Measurements from ENCODE around the gene KCNQ1.

- TF ChIP-seq TAF1 (IDR thresholded peaks at IDR 0.05; ENCODE audit: low read depth, low read length), result no peak
- TF ChIP-seq POLR2A (IDR thresholded peaks at IDR 0.05; ENCODE audit: low read depth, low read length), result no peak
- TF ChIP-seq POLR2AphosphoS5 (IDR thresholded peaks at IDR 0.05; ENCODE audit: low read depth, low read length), result no peak
- TF ChIP-seq PAX5 (IDR thresholded peaks at IDR 0.05; ENCODE audit: insufficient read depth, low read length, severe bottlenecking), result no peak
- TF ChIP-seq POU2F2 (IDR thresholded peaks at IDR 0.05; ENCODE audit: low read depth, low read length), result no peak
Observed at GRCh38 chr11:2406451-2406850, 38.4 kb upstream of the KCNQ1 start.

Data from GM12891 (cell line).